A549 (cell line): ENCODE results near the gene RPRD1A. TPM values are rescaled to one million over a fixed set of nuclear protein-coding genes. Genes with fewer than 3 reads are reported as not detected.

Source experiments
- ATAC-seq, 2 experiments: fragments of 200-7000 bp in 1 of 2; fragments of >200 bp in 1 of 2; cut with Nextera tagmentation in 1 of 2; cut with Tn5 transposase in 1 of 2; 3 replicates each; pipeline versions ENCODE4 v1.8.0 to v1.9.1; 2018 to 2020; ENCODE audit warnings: mild to moderate bottlenecking in 1 of 2, moderate library complexity in 1 of 2
- CTCF ChIA-PET: fragments of 300-600 bp; sonication (Branson Sonifier 250); formaldehyde crosslinking; extraction: SDS; loops from one replicate; lab custom pipeline; 2021; ENCODE audit warnings: antibody characterized with exemption, inconsistent platforms; lab: Yijun Ruan, JAX
- POLR2A ChIA-PET: fragments of 350-600 bp; formaldehyde crosslinking; extraction: SDS; loops from one replicate; lab custom pipeline; 2021; ENCODE audit warnings: antibody characterized with exemption, inconsistent platforms; lab: Yijun Ruan, JAX
- DNase-seq, 2 experiments: peaks; one replicate each; pipeline versions ENCODE4 v3.0.0 to v3.0.0-alpha.2; 2011 to 2016; ENCODE audit warnings: low read depth in 1 of 2, low spot score in 1 of 2
- FAIRE-seq: peaks from 2 replicates; lab custom pipeline; 2011; peaks lifted over from hg19 to GRCh38; lab: Jason Lieb, UNC
- H3K27ac ChIP-seq, 2 experiments: fragments of >200 bp; sonication (Bioruptor Twin); formaldehyde crosslinking; 3 replicates each; pipeline ENCODE4 v1.5.1; 2016 to 2017
- H3K4me1 ChIP-seq: fragments of >200 bp; sonication (Bioruptor Twin); formaldehyde crosslinking; 3 replicates; pipeline ENCODE4 v1.6.1; 2016
- H3K4me2 ChIP-seq: fragments of >200 bp; sonication (Bioruptor Twin); formaldehyde crosslinking; 3 replicates; pipeline ENCODE4 v1.6.1; 2016
- H3K4me3 ChIP-seq: fragments of >200 bp; sonication (Bioruptor Twin); formaldehyde crosslinking; 3 replicates; pipeline ENCODE4 v1.5.1; 2016
- H3K9me3 ChIP-seq: fragments of >200 bp; sonication (Bioruptor Twin); formaldehyde crosslinking; 3 replicates; pipeline ENCODE4 v1.6.1; 2016
- CBX2 ChIP-seq: fragments of 200-600 bp; sonication (generic); IDR thresholded peaks from 2 replicates; pipeline ENCODE4 v1.6.1; 2016; ENCODE audit warnings: low read depth, mild to moderate bottlenecking, borderline replicate concordance
- EHF ChIP-seq: fragments of 250-450 bp; sonication (Bioruptor Pico); IDR thresholded peaks from 2 replicates; pipeline ENCODE4 v1.5.0; 2020; ENCODE audit warnings: mild to moderate bottlenecking
- EP300 ChIP-seq, 2 experiments: fragments of >200 bp; sonication (Bioruptor Twin); formaldehyde crosslinking; IDR thresholded peaks; 2 replicates in 1 of 2; 3 replicates in 1 of 2; pipeline ENCODE4 v1.6.1; 2016 to 2017
- FOXS1 ChIP-seq: fragments of 250-450 bp; sonication (Bioruptor Pico); IDR thresholded peaks from 2 replicates; pipeline ENCODE4 v1.5.0; 2020; ENCODE audit warnings: mild to moderate bottlenecking, moderate library complexity
- HEYL ChIP-seq: fragments of 250-450 bp; sonication (Bioruptor Pico); IDR thresholded peaks from 2 replicates; pipeline ENCODE4 v1.8.0; 2021; ENCODE audit warnings: mild to moderate bottlenecking, moderate library complexity
- HOXB5 ChIP-seq: fragments of 250-450 bp; sonication (Bioruptor Pico); IDR thresholded peaks from 2 replicates; pipeline ENCODE4 v1.5.0; 2020; ENCODE audit warnings: mild to moderate bottlenecking, moderate library complexity
- JUN ChIP-seq, 2 experiments: fragments of >200 bp; sonication (Bioruptor Twin); formaldehyde crosslinking; IDR thresholded peaks; 2 replicates in 1 of 2; 3 replicates in 1 of 2; pipeline ENCODE4 v1.6.1; 2016 to 2017
- MAFK ChIP-seq: fragments of 450-650 bp; IDR thresholded peaks from 2 replicates; pipeline ENCODE4 v1.6.1; 2014; ENCODE audit not compliant: partially characterized antibody
- MYC ChIP-seq: IDR thresholded peaks from 2 replicates; pipeline ENCODE4 v1.6.1; 2012; ENCODE audit warnings: mild to moderate bottlenecking, inconsistent platforms, low read length, improper control_type of control experiment, borderline replicate concordance
- PBX3 ChIP-seq: IDR thresholded peaks from 2 replicates; pipeline ENCODE4 v1.6.1; 2012
- POLR2AphosphoS2 ChIP-seq: conservative IDR thresholded peaks from 2 replicates; pipeline ENCODE4 v1.6.1; 2012; ENCODE audit warnings: low read length, improper control_type of control experiment, inconsistent platforms
- RCOR1 ChIP-seq: fragments of 150-350 bp; IDR thresholded peaks from 2 replicates; pipeline ENCODE4 v1.6.1; 2014; ENCODE audit warnings: antibody characterized with exemption, low read length, low read depth
- RNF2 ChIP-seq: fragments of 200-600 bp; sonication (generic); IDR thresholded peaks from 2 replicates; pipeline ENCODE4 v1.6.1; 2016; ENCODE audit warnings: low read depth, mild to moderate bottlenecking, antibody characterized with exemption, moderate library complexity, borderline replicate concordance
- SMC3 ChIP-seq: fragments of >200 bp; sonication (Bioruptor Twin); formaldehyde crosslinking; IDR thresholded peaks from 3 replicates; pipeline ENCODE4 v1.6.1; 2018; ENCODE audit warnings: inconsistent platforms
- TFCP2L1 ChIP-seq: fragments of 250-450 bp; sonication (Bioruptor Pico); IDR thresholded peaks from 2 replicates; pipeline ENCODE4 v1.5.0; 2021; ENCODE audit warnings: mild to moderate bottlenecking
- USF2 ChIP-seq: fragments of 450-650 bp; IDR thresholded peaks from 2 replicates; pipeline ENCODE4 v1.6.1; 2014; ENCODE audit warnings: antibody characterized with exemption
- ZFP36 ChIP-seq: fragments of 450-650 bp; IDR thresholded peaks from 2 replicates; pipeline ENCODE4 v1.6.1; 2014; ENCODE audit warnings: borderline replicate concordance; ENCODE audit not compliant: partially characterized antibody
- WGBS: methylation state at CpG from one replicate; pipeline ENCODE4 v1.1.6; 2017; ENCODE audit errors: missing lambda C conversion rate; 5-methylcytosine and 5-hydroxymethylcytosine counted together
- polyA plus RNA-seq, 4 experiments: library from polyadenylated mRNA; depleted of rRNA in 3 of 4; stranded (reverse); fragments of >200 nt; fragmentation: RNase III in 1 of 4; extraction: RNeasy Plus Mini Kit Qiagen cat#74134 plus additional on column Dnase treatment in 1 of 4; gene quantifications; 2 replicates in 3 of 4; 3 replicates in 1 of 4; pipeline ENCODE4 v1.2.3, GENCODE V29; 2011 to 2017
- TF ChIP-seq, protein P1 (sequence below): fragments of 250-450 bp; sonication (Bioruptor Pico); IDR thresholded peaks from 2 replicates; pipeline ENCODE4 v1.5.0; 2021; ENCODE audit warnings: mild to moderate bottlenecking, moderate library complexity, borderline replicate concordance

RPRD1A gene
- polyA plus RNA-seq, 2 of the 4 experiments (the other 2 are of a cell fraction), result 25.8 to 58.2 TPM

GRCh38 chr18:36045241-36045991 is 21.9 kb downstream of the RPRD1A start (continued):
- no peak for TF ChIP-seq PBX3

GRCh38 chr18:36043153-36043552 is 24.2 kb downstream of the RPRD1A start:
- Histone ChIP-seq H3K4me1 (no peaks in the 10 kb centered on the region), H3K27ac (no peak overlapping the region)
- TF ChIP-seq EP300 (IDR thresholded peaks at IDR 0.05) (no peak), ZFP36 (no peak), USF2 (no peak), EHF (CRISPR knock-in tag) (no peak), MAFK (no peak), FOXS1 (CRISPR knock-in tag) (no peak), RNF2 (no peak), HEYL (CRISPR knock-in tag) (no peak), CBX2 (no peak), MYC (no peak)
- TF ChIP-seq, protein P1, sequence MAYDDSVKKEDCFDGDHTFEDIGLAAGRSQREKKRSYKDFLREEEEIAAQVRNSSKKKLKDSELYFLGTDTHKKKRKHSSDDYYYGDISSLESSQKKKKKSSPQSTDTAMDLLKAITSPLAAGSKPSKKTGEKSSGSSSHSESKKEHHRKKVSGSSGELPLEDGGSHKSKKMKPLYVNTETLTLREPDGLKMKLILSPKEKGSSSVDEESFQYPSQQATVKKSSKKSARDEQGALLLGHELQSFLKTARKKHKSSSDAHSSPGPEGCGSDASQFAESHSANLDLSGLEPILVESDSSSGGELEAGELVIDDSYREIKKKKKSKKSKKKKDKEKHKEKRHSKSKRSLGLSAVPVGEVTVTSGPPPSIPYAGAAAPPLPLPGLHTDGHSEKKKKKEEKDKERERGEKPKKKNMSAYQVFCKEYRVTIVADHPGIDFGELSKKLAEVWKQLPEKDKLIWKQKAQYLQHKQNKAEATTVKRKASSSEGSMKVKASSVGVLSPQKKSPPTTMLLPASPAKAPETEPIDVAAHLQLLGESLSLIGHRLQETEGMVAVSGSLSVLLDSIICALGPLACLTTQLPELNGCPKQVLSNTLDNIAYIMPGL (CRISPR knock-in tag), result no peak
- TF ChIP-seq, all 56 proteins: peak for 0
- Histone ChIP-seq H3K4me3 (no peak overlapping the region), H3K9me3 (peaks cover 10% of the 10 kb centered on the region; the same call in 1 of the 3 replicates), H3K4me2 (no peak overlapping the region)
- FAIRE-seq, result no peak
- ChIA-PET POLR2A (no interaction called here), CTCF (no interaction called here)
- no peak for DNase-seq
- 64% methylated on average over 1 of the region's 1 CpG for WGBS
- ATAC-seq, result no peak

- DNase-seq, result no peak
- ChIA-PET POLR2A (no interaction called here), CTCF (no interaction called here)
- Histone ChIP-seq H3K4me2 (no peak overlapping the region), H3K27ac (no peak overlapping the region), H3K4me3 (no peak overlapping the region), H3K9me3 (peaks cover 14% of the 10 kb centered on the region; the same call in 1 of the 3 replicates), H3K4me1 (no peaks in the 10 kb centered on the region)
- no peak for ATAC-seq
- TF ChIP-seq, protein P1 (CRISPR knock-in tag), result no peak
- no peak for TF ChIP-seq JUN (IDR thresholded peaks at IDR 0.05)
- TF ChIP-seq RCOR1, result no peak
- no peak for TF ChIP-seq HOXB5 (CRISPR knock-in tag)
- TF ChIP-seq TFCP2L1 (CRISPR knock-in tag), result no peak
- TF ChIP-seq POLR2AphosphoS2, result no peak
- no peak for TF ChIP-seq SMC3
- TF ChIP-seq USF2, result no peak
- TF ChIP-seq RNF2, result no peak
- FAIRE-seq, result no peak
- 90% methylated on average over 3 of the region's 3 CpGs for WGBS
These were observed 26.2 kb downstream of the RPRD1A start for GRCh38 chr18:36041146-36041545.
